Activated CD8-positive, alpha-beta T cell treated with anti-CD3 and anti-CD28 coated beads for 36 hours (primary cell): Measurements from ENCODE around the gene TCEANC2. TPM values are rescaled to one million over a fixed set of nuclear protein-coding genes. Genes with fewer than 3 reads are reported as not detected.
"Not testable (repeated sequence)": the region's sequence is repeated elsewhere in the genome, so short reads cannot be mapped to it uniquely, and the experiment has no call there.

Experiments
- ATAC-seq: fragments of 200-7000 bp; cut with Tn5 transposase; one replicate; pipeline ENCODE4 v1.10.0; 2021; ENCODE audit warnings: mild to moderate bottlenecking, moderate library complexity
- CTCF ChIA-PET: fragments of 350-600 bp; sonication (Branson Sonifier 250); formaldehyde crosslinking; loops from one replicate; lab custom pipeline; 2021; ENCODE audit warnings: antibody characterized with exemption; lab: Charles Lee
- POLR2A ChIA-PET: fragments of 350-600 bp; sonication (Branson Sonifier 250); formaldehyde crosslinking; loops from one replicate; lab custom pipeline; 2021; ENCODE audit warnings: antibody characterized with exemption; lab: Charles Lee
- DNase-seq: peaks from one replicate; pipeline ENCODE4 v3.0.0-alpha.2; 2020
- H3K27ac Mint-ChIP-seq: one replicate; pipeline ENCODE4 v1.8.0; 2021; ENCODE audit warnings: mild to moderate bottlenecking, mixed read lengths
- H3K27me3 Mint-ChIP-seq: one replicate; pipeline ENCODE4 v1.8.0; 2021; ENCODE audit warnings: mixed read lengths
- H3K36me3 Mint-ChIP-seq: one replicate; pipeline ENCODE4 v1.8.0; 2021; ENCODE audit warnings: low read depth, mixed read lengths
- H3K4me1 Mint-ChIP-seq: one replicate; pipeline ENCODE4 v1.8.0; 2021; ENCODE audit warnings: low read depth, mixed read lengths
- H3K4me3 Mint-ChIP-seq: one replicate; pipeline ENCODE4 v1.8.0; 2021; ENCODE audit warnings: mild to moderate bottlenecking, moderate library complexity, mixed read lengths
- H3K9me3 Mint-ChIP-seq: one replicate; pipeline ENCODE4 v1.8.0; 2021; ENCODE audit warnings: mixed read lengths
- CTCF ChIP-seq: fragments of 200-600 bp; IDR thresholded peaks from one replicate; pipeline ENCODE4 v1.8.0; 2022; ENCODE audit warnings: antibody characterized with exemption, mild to moderate bottlenecking
- intact Hi-C: fragments of 100-400 bp; cut with micrococcal nuclease; formaldehyde crosslinking; loops from one replicate; pipeline ENCODE4 v1.10.0; 2022
- total RNA-seq, 2 experiments: library from RNA; stranded (reverse); gene quantifications; one replicate each; pipeline ENCODE4 v1.2.3, GENCODE V29; 2021

The TCEANC2 gene
- total RNA-seq, 2 experiments from 2014 or later = 11.1 to 11.2 TPM

DNA sequence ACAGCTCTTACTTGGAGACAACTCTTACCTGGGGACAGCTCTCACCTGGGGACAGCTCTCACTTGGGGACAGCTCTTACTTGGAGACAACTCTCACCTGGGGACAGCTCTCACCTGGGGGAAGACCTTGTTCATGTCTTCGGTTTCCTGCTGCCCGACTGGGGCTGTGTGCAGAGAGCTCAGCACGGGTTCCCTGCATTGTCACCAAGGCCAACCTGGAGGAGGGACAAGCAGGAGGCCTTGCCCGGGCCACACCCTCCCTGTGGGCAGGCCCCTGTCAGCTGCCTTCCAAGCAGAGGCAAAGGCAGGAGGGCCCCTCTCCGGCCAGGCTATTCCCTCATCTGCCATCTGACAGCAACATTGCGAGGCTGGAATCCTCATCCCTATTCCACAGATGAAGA, 35.4 kb upstream of the TCEANC2 start, which contains the start of gene LDLRAD1:
Gene LDLRAD1, minus strand, starts transcription at position 208 of the 400 bp plus-strand sequence. Its CDS starts 74 bp downstream, at position 134.
- ChIA-PET CTCF (interaction anchor here (1.6 kb wide), 1 partner anchor 157 kb away, joined by 4 read pairs; no protein-coding TSS in a partner anchor), POLR2A (no interaction called here)
- no peak for DNase-seq

GRCh38 chr1:54018635-54019034, 34.8 kb upstream of the TCEANC2 start:
- ChIA-PET POLR2A (no interaction called here), CTCF (interaction anchor here (1.3 to 1.6 kb wide), 2 partner anchors 23 to 158 kb away, joined by 3 to 4 read pairs; no protein-coding TSS in a partner anchor)
- H3K27ac Mint-ChIP-seq = no peak overlapping the region
- intact Hi-C loops = no loop called here
- no peaks in the 10 kb centered on the region for H3K36me3 Mint-ChIP-seq
- no peak for ATAC-seq
- TF ChIP-seq CTCF = no peak
- H3K4me1 Mint-ChIP-seq = no peaks in the 10 kb centered on the region
- DNase-seq = no peak
- H3K9me3 Mint-ChIP-seq = no peaks in the 10 kb centered on the region
- no peaks in the 10 kb centered on the region for H3K27me3 Mint-ChIP-seq
- H3K4me3 Mint-ChIP-seq = no peak overlapping the region

More for the DNA sequence above, 35.4 kb upstream of the TCEANC2 start, which contains the start of gene LDLRAD1:
- ATAC-seq = no peak
- Mint-ChIP-seq H3K27me3 (no peaks in the 10 kb centered on the region), H3K36me3 (no peaks in the 10 kb centered on the region), H3K4me1 (no peaks in the 10 kb centered on the region), H3K9me3 (no peaks in the 10 kb centered on the region), H3K4me3 (no peak within 1 kb of the TSS), H3K27ac (no peak within 1 kb of the TSS)
- intact Hi-C loops = no loop called here
- TF ChIP-seq CTCF = no peak

DNA sequence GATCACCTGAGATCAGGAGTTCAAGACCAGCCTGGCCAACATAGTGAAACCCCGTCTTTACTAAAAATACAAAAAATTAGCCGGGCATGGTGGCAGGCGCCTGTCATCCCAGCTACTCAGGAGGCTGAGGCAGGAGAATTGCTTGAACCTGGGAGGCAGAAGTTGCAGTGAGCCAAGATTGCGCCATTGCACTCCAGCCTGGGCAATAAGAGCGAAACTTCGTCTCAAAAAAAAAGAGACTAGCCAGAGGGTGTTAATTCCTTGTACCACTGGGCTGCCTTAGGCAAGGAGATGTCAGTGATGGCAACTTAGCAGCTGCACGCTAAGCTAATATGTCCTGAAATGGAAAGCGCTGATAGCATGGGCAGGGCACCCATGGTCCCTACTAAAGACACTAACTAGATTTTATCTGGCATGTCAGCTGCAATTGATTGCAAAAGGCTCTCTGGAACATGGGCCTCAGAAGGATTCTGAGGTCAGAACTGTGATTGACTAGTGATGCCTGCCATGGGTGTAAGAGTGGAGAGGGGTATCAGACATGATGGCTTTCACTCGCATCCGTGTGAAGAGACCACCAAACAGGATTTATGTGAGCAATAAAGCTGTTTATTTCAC, 33.7 kb upstream of the TCEANC2 start:
- ATAC-seq, DNase-seq, H3K36me3 Mint-ChIP-seq, H3K9me3 Mint-ChIP-seq, H3K4me1 Mint-ChIP-seq, H3K27me3 Mint-ChIP-seq, intact Hi-C loops, H3K4me3 Mint-ChIP-seq, H3K27ac Mint-ChIP-seq: not testable (repeated sequence)
- CTCF ChIA-PET = interaction anchor here (0.7 to 1.3 kb wide), 2 partner anchors 22 to 59 kb away, joined by 3 read pairs; no protein-coding TSS in a partner anchor
- POLR2A ChIA-PET = interaction anchor here (0.6 kb wide), 1 partner anchor 45 kb away, joined by 5 read pairs; no protein-coding TSS in a partner anchor

DNA sequence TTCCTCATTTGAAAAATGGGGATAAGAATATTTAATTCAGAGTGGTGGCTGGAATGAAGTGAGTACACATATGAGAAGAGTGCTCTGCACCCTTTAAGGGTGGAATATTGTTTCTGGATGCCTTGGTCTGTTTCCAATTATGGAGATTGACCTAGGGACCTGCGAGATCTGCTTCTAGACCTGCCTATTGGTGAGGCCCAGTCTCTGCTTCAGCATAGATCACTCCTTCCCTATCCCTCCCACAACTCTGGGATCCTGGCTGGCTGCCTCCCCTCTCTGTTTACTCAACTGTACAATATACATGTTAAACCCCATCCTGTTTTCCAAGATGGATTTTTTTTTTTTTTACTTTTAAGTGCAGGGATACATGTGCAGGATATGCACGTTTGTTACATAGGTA, 29.1 kb upstream of the TCEANC2 start:
- POLR2A ChIA-PET = no interaction called here
- no peak for TF ChIP-seq CTCF
- intact Hi-C loops = no loop called here
- no peak overlapping the region for H3K27ac Mint-ChIP-seq
- CTCF ChIA-PET = no interaction called here
- ATAC-seq (no peak), DNase-seq (no peak)
- H3K4me3 Mint-ChIP-seq = no peak overlapping the region
- no peaks in the 10 kb centered on the region for H3K36me3 Mint-ChIP-seq
- no peaks in the 10 kb centered on the region for H3K9me3 Mint-ChIP-seq
- no peaks in the 10 kb centered on the region for H3K27me3 Mint-ChIP-seq
- no peaks in the 10 kb centered on the region for H3K4me1 Mint-ChIP-seq

DNA sequence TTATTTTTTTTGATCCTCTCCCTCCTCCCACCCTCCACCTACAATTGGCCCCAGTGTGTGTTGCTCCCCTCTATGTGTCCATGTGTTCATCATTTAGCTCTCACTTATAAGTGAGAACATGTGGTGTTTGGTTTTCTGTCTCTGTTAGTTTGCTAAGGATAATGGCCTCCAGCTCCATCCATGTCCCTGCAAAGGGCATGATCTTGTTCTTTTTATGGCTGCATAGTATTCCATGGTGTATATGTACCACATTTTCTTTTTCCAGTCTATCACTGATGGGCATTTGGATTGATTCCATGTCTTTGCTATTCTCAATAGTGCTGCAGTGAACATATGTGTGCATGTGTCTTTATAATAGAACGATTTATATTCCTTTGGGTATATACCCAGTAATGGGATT, 28.6 kb upstream of the TCEANC2 start:
- intact Hi-C loops, H3K4me1 Mint-ChIP-seq, H3K4me3 Mint-ChIP-seq, POLR2A ChIA-PET, ATAC-seq, H3K27me3 Mint-ChIP-seq, H3K36me3 Mint-ChIP-seq, CTCF ChIA-PET, DNase-seq, H3K27ac Mint-ChIP-seq, H3K9me3 Mint-ChIP-seq: not testable (repeated sequence)

- Mint-ChIP-seq H3K27me3 (no peaks in the 10 kb centered on the region), H3K36me3 (peaks cover 4% of the 10 kb centered on the region), H3K27ac (no peak overlapping the region), H3K9me3 (no peaks in the 10 kb centered on the region), H3K4me3 (no peak overlapping the region), H3K4me1 (no peaks in the 10 kb centered on the region)
- intact Hi-C loops = no loop called here
- ChIA-PET POLR2A (no interaction called here), CTCF (no interaction called here)
- DNase-seq = no peak
- ATAC-seq = no peak
- TF ChIP-seq CTCF = no peak
Observed at GRCh38 chr1:54027848-54028247, 25.6 kb upstream of the TCEANC2 start.
